SK-N-MC (cell line): ENCODE results near the gene PACSIN3.

Source experiments
- DNase-seq: peaks from one replicate; pipeline ENCODE4 v3.0.0-alpha.2; 2011; ENCODE audit warnings: low read depth, low spot score
- H3K27ac ChIP-seq: fragments of 200-600 bp; sonication (generic); 2 replicates; pipeline ENCODE4 v1.5.1; 2016; ENCODE audit warnings: mixed run types
- H3K36me3 ChIP-seq: fragments of 200-600 bp; sonication (generic); 2 replicates; pipeline ENCODE4 v1.6.1; 2017; ENCODE audit warnings: antibody characterized with exemption, low read length, mixed read lengths; ENCODE audit not compliant: insufficient read depth
- H3K4me3 ChIP-seq: fragments of 200-600 bp; sonication (generic); 2 replicates; pipeline ENCODE4 v1.5.1; 2016
- H3K9ac ChIP-seq: fragments of 200-600 bp; sonication (generic); 2 replicates; pipeline ENCODE4 v1.8.0; 2017; ENCODE audit warnings: mixed run types, mixed read lengths; ENCODE audit not compliant: insufficient read length
- H3K9me3 ChIP-seq: fragments of 200-600 bp; sonication (generic); 2 replicates; pipeline ENCODE4 v1.6.1; 2017; ENCODE audit warnings: low read depth, mild to moderate bottlenecking, antibody characterized with exemption, low read length, moderate library complexity, mixed read lengths
- EZH2 ChIP-seq: fragments of 200-600 bp; sonication (generic); IDR thresholded peaks from one replicate; pipeline ENCODE4 v1.6.1; 2017; ENCODE audit warnings: antibody characterized with exemption
- FOXP2 ChIP-seq: optimal IDR thresholded peaks from 2 replicates; pipeline ENCODE3; 2011; ENCODE audit warnings: mild to moderate bottlenecking, moderate library complexity; ENCODE audit not compliant: insufficient read depth; ENCODE audit errors: extremely low read length, control extremely low read depth
- POLR2AphosphoS5 ChIP-seq: IDR thresholded peaks from 2 replicates; pipeline ENCODE4 v1.6.1; 2012; ENCODE audit warnings: mild to moderate bottlenecking, low read depth, low read length, borderline replicate concordance

The PACSIN3 gene

GRCh38 chr11:47147681-47148080 is 38.6 kb downstream of the PACSIN3 start:
- TF ChIP-seq POLR2AphosphoS5 (no peak), FOXP2 (no peak), EZH2 (no peak)
- no peak overlapping the region for H3K9ac ChIP-seq
- no peak overlapping the region for H3K27ac ChIP-seq
- no peaks in the 10 kb centered on the region for H3K36me3 ChIP-seq
- DNase-seq: no peak
- H3K4me3 ChIP-seq: no peak overlapping the region
- H3K9me3 ChIP-seq: no peaks in the 10 kb centered on the region

- Histone ChIP-seq H3K9ac (no peak overlapping the region), H3K4me3 (no peak overlapping the region), H3K9me3 (no peaks in the 10 kb centered on the region), H3K36me3 (no peaks in the 10 kb centered on the region), H3K27ac (no peak overlapping the region)
- DNase-seq: no peak
- TF ChIP-seq EZH2 (no peak), FOXP2 (no peak), POLR2AphosphoS5 (no peak)
These were observed 39.0 kb downstream of the PACSIN3 start for GRCh38 chr11:47147250-47147649.

GRCh38 chr11:47144541-47144940 is 41.7 kb downstream of the PACSIN3 start:
- no peaks in the 10 kb centered on the region for H3K36me3 ChIP-seq
- no peak overlapping the region for H3K4me3 ChIP-seq
- no peaks in the 10 kb centered on the region for H3K9me3 ChIP-seq
- TF ChIP-seq EZH2 (no peak), FOXP2 (no peak), POLR2AphosphoS5 (no peak)
- no peak for DNase-seq
- no peak overlapping the region for H3K9ac ChIP-seq
- H3K27ac ChIP-seq: no peak overlapping the region

GRCh38 chr11:47143322-47143721 is 42.9 kb downstream of the PACSIN3 start:
- DNase-seq: no peak
- no peak overlapping the region for H3K27ac ChIP-seq
- H3K9ac ChIP-seq: no peak overlapping the region
- peaks cover 1% of the 10 kb centered on the region; the same call in 1 of the 2 replicates for H3K36me3 ChIP-seq
- no peaks in the 10 kb centered on the region for H3K9me3 ChIP-seq
- H3K4me3 ChIP-seq: no peak overlapping the region
- TF ChIP-seq EZH2 (no peak), FOXP2 (no peak), POLR2AphosphoS5 (no peak)

- Histone ChIP-seq H3K4me3 (no peak overlapping the region), H3K9me3 (no peaks in the 10 kb centered on the region), H3K36me3 (peaks cover 4% of the 10 kb centered on the region; the same call in 1 of the 2 replicates), H3K27ac (no peak overlapping the region), H3K9ac (no peak overlapping the region)
- DNase-seq: no peak
- TF ChIP-seq POLR2AphosphoS5: no peak
- no peak for TF ChIP-seq FOXP2
- no peak for TF ChIP-seq EZH2
These were observed 46.4 kb downstream of the PACSIN3 start for GRCh38 chr11:47139878-47140277.

GRCh38 chr11:47137476-47137875 is 48.8 kb downstream of the PACSIN3 start:
- Histone ChIP-seq H3K9ac (no peak overlapping the region), H3K27ac (no peak overlapping the region), H3K4me3 (no peak overlapping the region), H3K9me3 (no peaks in the 10 kb centered on the region), H3K36me3 (peaks cover 4% of the 10 kb centered on the region; the same call in 1 of the 2 replicates)
- TF ChIP-seq POLR2AphosphoS5: no peak
- no peak for TF ChIP-seq FOXP2
- TF ChIP-seq EZH2: no peak
- no peak for DNase-seq

GRCh38 chr11:47136921-47137320 is 49.3 kb downstream of the PACSIN3 start:
- no peak for TF ChIP-seq EZH2
- no peak for TF ChIP-seq POLR2AphosphoS5
- no peak for TF ChIP-seq FOXP2
- no peak overlapping the region for H3K9ac ChIP-seq
- DNase-seq: no peak
- H3K4me3 ChIP-seq: no peak overlapping the region
- H3K36me3 ChIP-seq: peaks cover 4% of the 10 kb centered on the region; the same call in 1 of the 2 replicates
- no peak overlapping the region for H3K27ac ChIP-seq
- H3K9me3 ChIP-seq: no peaks in the 10 kb centered on the region

- Histone ChIP-seq H3K9me3 (no peaks in the 10 kb centered on the region), H3K4me3 (no peak overlapping the region), H3K27ac (no peak overlapping the region), H3K9ac (no peak overlapping the region), H3K36me3 (peaks cover 4% of the 10 kb centered on the region; the same call in 1 of the 2 replicates)
- DNase-seq: no peak
- TF ChIP-seq EZH2: no peak
- TF ChIP-seq POLR2AphosphoS5: no peak
- TF ChIP-seq FOXP2: no peak
These were observed 49.9 kb downstream of the PACSIN3 start for GRCh38 chr11:47136327-47136726.

GRCh38 chr11:47132981-47133380 is 53.3 kb downstream of the PACSIN3 start:
- TF ChIP-seq EZH2 (no peak), POLR2AphosphoS5 (no peak), FOXP2 (no peak)
- Histone ChIP-seq H3K9ac (no peak overlapping the region), H3K27ac (no peak overlapping the region), H3K4me3 (no peak overlapping the region), H3K9me3 (no peaks in the 10 kb centered on the region), H3K36me3 (no peaks in the 10 kb centered on the region)
- DNase-seq: no peak
